GM21825 (cell line): Measurements from ENCODE around the gene CBFA2T2.
"Not testable (repeated sequence)": the region's sequence is repeated elsewhere in the genome, so short reads cannot be mapped to it uniquely, and the experiment has no call there.

Experiments
- ATAC-seq: cut with Tn5 transposase; IDR thresholded peaks from one replicate; pipeline ENCODE4 v1.9.1; 2021; ENCODE audit warnings: mild to moderate bottlenecking, moderate library complexity; ENCODE audit not compliant: unreplicated experiment

CBFA2T2 gene

GRCh38 chr20:33611106-33611505 is 121.2 kb downstream of the CBFA2T2 start:
- ATAC-seq: no peak

- no peak for ATAC-seq
Observed at GRCh38 chr20:33612001-33612400, 122.1 kb downstream of the CBFA2T2 start.

- ATAC-seq: no peak
Observed at GRCh38 chr20:33621717-33622400, 132.0 kb downstream of the CBFA2T2 start.

- no peak for ATAC-seq
Observed at GRCh38 chr20:33622705-33623365, 132.9 kb downstream of the CBFA2T2 start.

GRCh38 chr20:33624399-33624798 is 134.5 kb downstream of the CBFA2T2 start:
- ATAC-seq: no peak

GRCh38 chr20:33626190-33626589 is 136.3 kb downstream of the CBFA2T2 start:
- no peak for ATAC-seq

GRCh38 chr20:33627577-33628216 is 137.8 kb downstream of the CBFA2T2 start:
- no peak for ATAC-seq

- ATAC-seq: no peak
Observed at GRCh38 chr20:33629533-33629932, 139.6 kb downstream of the CBFA2T2 start.

GRCh38 chr20:33629979-33630378 is 140.1 kb downstream of the CBFA2T2 start:
- no peak for ATAC-seq

GRCh38 chr20:33630507-33630906 is 140.6 kb downstream of the CBFA2T2 start:
- ATAC-seq: no peak

GRCh38 chr20:33631910-33632309 is 142.0 kb downstream of the CBFA2T2 start:
- ATAC-seq: not testable (repeated sequence)

GRCh38 chr20:33635341-33635740 is 145.4 kb downstream of the CBFA2T2 start:
- ATAC-seq: no peak

- ATAC-seq: no peak
Observed at GRCh38 chr20:33636776-33637175, 146.9 kb downstream of the CBFA2T2 start.

- ATAC-seq: no peak
Observed at GRCh38 chr20:33640287-33640686, 150.4 kb downstream of the CBFA2T2 start.

GRCh38 chr20:33644313-33645071 is 154.6 kb downstream of the CBFA2T2 start:
- no peak for ATAC-seq

GRCh38 chr20:33645072-33645358 is 155.1 kb downstream of the CBFA2T2 start:
- ATAC-seq: no peak

GRCh38 chr20:33645396-33645795 is 155.5 kb downstream of the CBFA2T2 start:
- no peak for ATAC-seq

GRCh38 chr20:33646191-33646590 is 156.3 kb downstream of the CBFA2T2 start:
- ATAC-seq: no peak

- ATAC-seq: not testable (repeated sequence)
Observed at GRCh38 chr20:33646959-33647602, 157.2 kb downstream of the CBFA2T2 start.

GRCh38 chr20:33647603-33648395 is 157.9 kb downstream of the CBFA2T2 start:
- peak; percentile 72 for ATAC-seq
